Sigmoid colon (tissue), 7 donors: ENCODE results near the gene IPCEF1. TPM values are rescaled to one million over a fixed set of nuclear protein-coding genes. Genes with fewer than 3 reads are reported as not detected.
"Not testable (repeated sequence)": the region's sequence is repeated elsewhere in the genome, so short reads cannot be mapped to it uniquely, and the experiment has no call there.

Experiments
- DNase-seq: peaks from one replicate; pipeline ENCODE4 v3.0.0-alpha.2; 2019
- H3K27ac ChIP-seq, 4 donors: fragments of 200-600 bp; sonication (generic); one replicate each; pipeline ENCODE4 v1.5.1; 2016 to 2019; ENCODE audit warnings: mild to moderate bottlenecking in 1 of 4
- H3K27me3 ChIP-seq, 3 donors: fragments of 200-600 bp; sonication (generic); one replicate each; pipeline ENCODE4 v1.5.1; 2019; ENCODE audit warnings: mild to moderate bottlenecking in 1 of 3
- H3K36me3 ChIP-seq, 4 donors: fragments of 200-600 bp; sonication (generic); one replicate each; pipeline ENCODE4 v1.5.1; 2016 to 2019
- H3K4me1 ChIP-seq, 4 donors: fragments of 200-600 bp; sonication (generic); one replicate each; pipeline ENCODE4 v1.5.1; 2017 to 2019
- H3K4me3 ChIP-seq, 4 donors: fragments of 200-600 bp; sonication (generic); one replicate each; pipeline ENCODE4 v1.5.1; 2017 to 2019; ENCODE audit warnings: mild to moderate bottlenecking in 2 of 4, moderate library complexity in 1 of 4
- H3K9me3 ChIP-seq, 4 donors: fragments of 200-600 bp in 3 of 4; sonication (generic) in 3 of 4; one replicate each; pipeline versions ENCODE4 v1.5.1 to v1.6.1; 2013 to 2019
- EP300 ChIP-seq, 4 donors: sonication (generic); formaldehyde crosslinking; IDR thresholded peaks; one replicate each; pipeline ENCODE4 v1.6.1; 2017; ENCODE audit warnings: antibody characterized with exemption in 4 of 4
- POLR2A ChIP-seq, 2 donors: fragments of 450-650 bp; IDR thresholded peaks; one replicate each; pipeline ENCODE4 v1.6.1; 2016; ENCODE audit warnings: antibody characterized with exemption in 2 of 2, mild to moderate bottlenecking in 2 of 2, moderate library complexity in 2 of 2
- POLR2AphosphoS5 ChIP-seq, 4 donors: sonication (generic); formaldehyde crosslinking; IDR thresholded peaks; one replicate each; pipeline ENCODE4 v1.6.1; 2017; ENCODE audit warnings: antibody characterized with exemption in 4 of 4
- whole genome bisulfite sequencing, 2 donors: extraction: QIAGEN DNeasy Blood & Tissue Kit; methylation state at CpG; one replicate each; pipeline ENCODE4 v1.1.7; 2013; 5-methylcytosine and 5-hydroxymethylcytosine counted together
- intact Hi-C: fragments of 100-400 bp; cut with DNase I; formaldehyde crosslinking; loops from one replicate; pipeline ENCODE4 v1.15.1; 2023
- polyA plus RNA-seq, 3 donors: library from polyadenylated mRNA; stranded (reverse); fragments of 200-250 nt; gene quantifications; one replicate each; pipeline ENCODE4 v1.2.3, GENCODE V29; 2013
- total RNA-seq, 4 donors: library from RNA; depleted of rRNA; stranded (reverse); fragments of >200 nt; gene quantifications; one replicate each; pipeline ENCODE4 v1.1.0, GENCODE V29; 2016
- TF ChIP-seq, protein P1 (sequence below), 4 experiments: fragments of 450-650 bp in 3 of 4; fragments of 200-600 bp in 1 of 4; IDR thresholded peaks; one replicate each; pipeline ENCODE4 v1.5.1; 2016 to 2019; ENCODE audit warnings: antibody characterized with exemption in 4 of 4, mild to moderate bottlenecking in 3 of 4, moderate library complexity in 2 of 4
- donor health status: healthy with polysubstance abuse.
- donor health status: Bipolar disorder and iron deficiency.
- donor health status: healthy.

The IPCEF1 gene
- total and polyA plus RNA-seq, 7 donors: 0.28 to 5.5 (median 0.71) TPM

DNA sequence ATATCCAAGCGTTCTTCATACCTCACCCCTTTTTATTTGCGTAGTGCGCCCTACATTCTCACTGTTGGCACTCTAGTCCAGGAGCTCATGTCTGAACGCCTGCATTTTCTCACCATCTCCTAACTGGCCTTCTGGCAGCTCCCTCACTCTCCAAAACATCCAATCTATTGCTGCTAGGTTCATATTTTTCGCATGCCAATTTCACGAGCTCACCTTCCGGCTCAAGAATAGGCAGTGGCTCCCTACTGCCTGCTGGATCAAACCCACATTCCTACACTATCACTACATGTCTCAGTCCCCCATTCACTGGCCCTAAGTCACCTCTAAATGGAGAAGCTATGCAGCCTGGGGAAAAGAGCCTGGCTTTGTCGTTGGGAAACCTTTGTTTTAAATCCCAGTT is 115.0 kb downstream of the IPCEF1 start:
- H3K36me3 ChIP-seq: no peaks in the 10 kb centered on the region
- H3K27ac ChIP-seq: no peak overlapping the region
- 93% methylated on average over 8 of the region's 8 CpGs for WGBS, 2 donors
- TF ChIP-seq, protein P1, sequence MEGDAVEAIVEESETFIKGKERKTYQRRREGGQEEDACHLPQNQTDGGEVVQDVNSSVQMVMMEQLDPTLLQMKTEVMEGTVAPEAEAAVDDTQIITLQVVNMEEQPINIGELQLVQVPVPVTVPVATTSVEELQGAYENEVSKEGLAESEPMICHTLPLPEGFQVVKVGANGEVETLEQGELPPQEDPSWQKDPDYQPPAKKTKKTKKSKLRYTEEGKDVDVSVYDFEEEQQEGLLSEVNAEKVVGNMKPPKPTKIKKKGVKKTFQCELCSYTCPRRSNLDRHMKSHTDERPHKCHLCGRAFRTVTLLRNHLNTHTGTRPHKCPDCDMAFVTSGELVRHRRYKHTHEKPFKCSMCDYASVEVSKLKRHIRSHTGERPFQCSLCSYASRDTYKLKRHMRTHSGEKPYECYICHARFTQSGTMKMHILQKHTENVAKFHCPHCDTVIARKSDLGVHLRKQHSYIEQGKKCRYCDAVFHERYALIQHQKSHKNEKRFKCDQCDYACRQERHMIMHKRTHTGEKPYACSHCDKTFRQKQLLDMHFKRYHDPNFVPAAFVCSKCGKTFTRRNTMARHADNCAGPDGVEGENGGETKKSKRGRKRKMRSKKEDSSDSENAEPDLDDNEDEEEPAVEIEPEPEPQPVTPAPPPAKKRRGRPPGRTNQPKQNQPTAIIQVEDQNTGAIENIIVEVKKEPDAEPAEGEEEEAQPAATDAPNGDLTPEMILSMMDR (IDR thresholded peaks at IDR 0.05): no peak
- no peak for TF ChIP-seq POLR2A (IDR thresholded peaks at IDR 0.05)
- TF ChIP-seq POLR2AphosphoS5 (IDR thresholded peaks at IDR 0.05): no peak
- TF ChIP-seq EP300 (IDR thresholded peaks at IDR 0.05): no peak
- intact Hi-C loops: no loop called here
- H3K4me1 ChIP-seq: no peaks in the 10 kb centered on the region
- H3K9me3 ChIP-seq: no peaks in the 10 kb centered on the region
- no peak overlapping the region for H3K4me3 ChIP-seq
- no peaks in the 10 kb centered on the region for H3K27me3 ChIP-seq
- DNase-seq: no peak

DNA sequence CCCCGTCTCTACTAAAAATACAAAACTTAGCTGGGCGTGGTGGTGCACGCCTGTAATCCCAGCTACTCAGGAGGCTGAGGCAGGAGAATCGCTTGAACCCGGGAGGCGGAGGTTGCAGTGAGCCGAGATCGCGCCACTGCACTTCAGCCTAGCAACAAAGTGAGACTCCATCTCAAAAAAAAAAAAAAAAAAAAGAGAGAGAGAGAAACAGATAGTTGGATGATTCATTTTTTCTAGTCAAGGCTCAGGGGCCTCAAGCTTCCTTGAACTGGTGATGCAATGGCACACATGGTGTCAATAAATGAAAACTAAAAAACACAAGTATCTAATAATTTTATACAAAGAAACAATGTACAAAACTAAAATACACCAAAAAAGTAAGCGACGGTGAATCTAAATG is 115.5 kb downstream of the IPCEF1 start:
- H3K36me3 ChIP-seq, H3K4me3 ChIP-seq, H3K9me3 ChIP-seq, intact Hi-C loops, DNase-seq, H3K4me1 ChIP-seq, H3K27ac ChIP-seq, H3K27me3 ChIP-seq: not testable (repeated sequence)
- WGBS, 2 donors: 91 to 94% methylated on average over 11 of the region's 11 CpGs

DNA sequence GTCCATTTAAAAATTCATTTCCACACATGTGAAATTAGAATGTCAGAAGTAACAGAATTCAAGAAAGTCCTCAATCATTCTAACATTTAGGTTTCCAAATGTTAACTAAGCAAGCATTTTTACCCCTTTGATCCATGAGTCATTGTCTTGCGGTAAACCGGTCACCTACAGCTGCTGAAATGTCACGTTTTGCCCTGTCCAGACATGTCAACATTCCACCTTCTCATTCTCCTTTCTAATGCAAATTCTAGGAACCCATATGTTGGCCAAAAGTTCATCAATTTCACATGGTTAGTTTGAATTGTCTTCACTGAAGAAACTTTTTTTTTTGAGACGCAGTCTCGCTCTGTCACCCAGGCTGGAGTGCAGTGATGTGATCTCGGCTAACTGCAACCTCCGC is 117.2 kb downstream of the IPCEF1 start:
- Histone ChIP-seq H3K9me3 (no peaks in the 10 kb centered on the region), H3K27ac (no peak overlapping the region), H3K4me1 (no peaks in the 10 kb centered on the region), H3K4me3 (no peak overlapping the region), H3K27me3 (no peaks in the 10 kb centered on the region), H3K36me3 (no peaks in the 10 kb centered on the region)
- intact Hi-C loops: no loop called here
- TF ChIP-seq POLR2A (IDR thresholded peaks at IDR 0.05): no peak
- TF ChIP-seq POLR2AphosphoS5 (IDR thresholded peaks at IDR 0.05): no peak
- TF ChIP-seq, protein P1 (IDR thresholded peaks at IDR 0.05): no peak
- TF ChIP-seq EP300 (IDR thresholded peaks at IDR 0.05): no peak
- 76 to 84% methylated on average over 7 of the region's 7 CpGs for WGBS, 2 donors
- DNase-seq: no peak

DNA sequence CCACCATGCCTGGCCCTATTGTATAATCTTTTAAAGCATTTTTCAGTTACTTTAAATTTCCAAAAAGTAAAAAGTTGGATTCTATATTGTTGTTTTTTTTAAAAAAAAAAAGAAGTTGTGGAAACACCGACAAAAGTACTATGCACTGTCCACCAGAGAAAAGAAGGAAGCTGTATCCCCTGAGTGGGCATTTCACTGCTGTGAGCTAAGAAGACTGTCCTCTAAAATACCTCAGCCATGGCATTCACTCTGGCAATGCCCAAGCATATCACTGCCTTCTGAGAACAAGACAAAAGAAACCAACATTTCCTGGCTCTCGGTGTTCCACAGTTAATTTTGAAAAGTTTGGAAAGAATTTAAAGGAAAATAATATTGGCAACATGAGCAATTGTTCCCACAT is 117.8 kb downstream of the IPCEF1 start:
- intact Hi-C loops: no loop called here
- H3K27me3 ChIP-seq: no peaks in the 10 kb centered on the region
- H3K9me3 ChIP-seq: no peaks in the 10 kb centered on the region
- no peak overlapping the region for H3K27ac ChIP-seq
- H3K36me3 ChIP-seq: no peaks in the 10 kb centered on the region
- no peak overlapping the region for H3K4me3 ChIP-seq
- DNase-seq: no peak
- no peaks in the 10 kb centered on the region for H3K4me1 ChIP-seq
- WGBS, 2 donors: 86 to 92% methylated on average over 2 of the region's 2 CpGs
- TF ChIP-seq POLR2AphosphoS5 (IDR thresholded peaks at IDR 0.05): no peak

DNA sequence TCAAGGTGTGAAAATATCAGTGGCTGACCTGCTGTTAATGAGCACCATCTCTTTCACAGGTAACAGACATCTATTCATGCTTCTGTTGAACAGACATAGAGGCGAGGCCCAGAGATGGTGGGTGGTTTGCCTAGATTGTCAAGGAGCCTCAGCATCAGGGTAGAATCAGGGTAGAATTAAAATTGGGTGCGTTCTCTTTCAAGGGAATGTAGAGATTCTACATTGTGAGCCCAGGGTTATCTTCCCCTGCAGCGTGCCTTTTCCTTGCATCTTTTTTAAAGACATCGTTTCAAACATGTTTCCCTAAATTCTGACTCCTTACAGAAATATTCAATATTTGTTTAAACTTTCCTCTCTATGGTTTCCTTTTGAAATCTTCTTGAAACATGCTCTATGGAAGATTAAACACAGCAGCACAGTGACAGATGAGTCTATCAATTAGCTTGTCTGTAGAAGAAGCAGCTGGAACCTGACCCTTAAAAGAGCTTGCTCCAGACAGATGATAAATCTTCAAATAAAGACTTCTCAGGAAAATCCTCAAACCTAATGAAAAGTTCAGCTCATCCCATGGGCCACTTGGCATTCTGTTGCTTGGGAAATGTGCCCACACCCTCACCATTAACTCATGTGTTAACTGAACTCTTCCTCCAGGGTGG is 119.8 kb downstream of the IPCEF1 start:
- H3K36me3 ChIP-seq: no peaks in the 10 kb centered on the region
- no peaks in the 10 kb centered on the region for H3K9me3 ChIP-seq
- H3K4me3 ChIP-seq: no peak overlapping the region
- no peak for DNase-seq
- H3K4me1 ChIP-seq: no peaks in the 10 kb centered on the region
- H3K27me3 ChIP-seq: no peaks in the 10 kb centered on the region
- no peak overlapping the region for H3K27ac ChIP-seq
- TF ChIP-seq, protein P1 (IDR thresholded peaks at IDR 0.05): no peak
- TF ChIP-seq POLR2AphosphoS5 (IDR thresholded peaks at IDR 0.05): no peak
- TF ChIP-seq EP300 (IDR thresholded peaks at IDR 0.05): no peak
- no peak for TF ChIP-seq POLR2A (IDR thresholded peaks at IDR 0.05)
- intact Hi-C loops: no loop called here
- WGBS, 2 donors: 89 to 91% methylated on average over 4 of the region's 4 CpGs
